GM18858 (cell line): ENCODE measurements around the gene CNGB1.
"Not testable (repeated sequence)": the region's sequence is repeated elsewhere in the genome, so short reads cannot be mapped to it uniquely, and the experiment has no call there.

Experiments used
- ATAC-seq: cut with Tn5 transposase; IDR thresholded peaks from one replicate; pipeline ENCODE4 v1.9.1; 2021; ENCODE audit not compliant: unreplicated experiment

CNGB1 gene

DNA sequence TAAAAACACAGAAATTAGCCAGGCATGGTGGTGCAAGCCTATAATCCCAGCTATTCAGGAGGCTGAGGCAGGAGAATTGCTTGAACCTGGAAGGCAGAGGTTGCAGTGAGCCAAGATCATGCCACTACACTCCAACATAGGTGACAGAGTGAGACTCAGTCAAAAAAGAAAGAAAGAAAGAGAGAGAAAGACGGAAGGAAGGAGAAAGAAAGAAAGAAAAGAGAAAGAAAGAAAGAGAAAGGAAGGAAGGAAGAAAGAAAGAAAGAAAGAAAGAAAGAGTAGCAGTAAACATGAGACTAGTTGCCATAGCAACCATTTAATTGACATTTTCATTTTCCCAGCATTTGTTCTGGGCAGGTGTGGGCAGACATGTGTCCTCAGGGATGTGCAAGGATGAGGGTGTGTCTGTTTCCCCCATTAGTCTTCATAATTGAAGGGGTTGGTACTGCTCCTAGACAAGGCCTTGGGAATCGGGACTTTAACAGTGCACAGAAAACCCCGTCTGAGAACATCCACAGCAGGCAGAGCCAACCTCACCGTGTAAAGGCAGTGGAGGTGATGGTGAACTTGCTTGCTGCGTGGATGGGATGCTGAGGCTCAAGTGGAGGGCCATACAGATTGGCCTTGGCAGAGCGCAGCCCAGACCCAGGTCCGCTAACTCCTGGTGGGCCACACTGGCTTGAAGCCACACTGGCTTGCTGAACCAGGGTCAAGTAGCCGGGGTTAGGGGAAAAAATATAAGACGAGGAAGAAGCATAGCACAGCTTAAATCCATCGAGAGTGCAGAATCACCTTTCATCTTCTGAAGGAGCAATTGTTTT is 133.4 kb downstream of the CNGB1 start:
- ATAC-seq = no peak

DNA sequence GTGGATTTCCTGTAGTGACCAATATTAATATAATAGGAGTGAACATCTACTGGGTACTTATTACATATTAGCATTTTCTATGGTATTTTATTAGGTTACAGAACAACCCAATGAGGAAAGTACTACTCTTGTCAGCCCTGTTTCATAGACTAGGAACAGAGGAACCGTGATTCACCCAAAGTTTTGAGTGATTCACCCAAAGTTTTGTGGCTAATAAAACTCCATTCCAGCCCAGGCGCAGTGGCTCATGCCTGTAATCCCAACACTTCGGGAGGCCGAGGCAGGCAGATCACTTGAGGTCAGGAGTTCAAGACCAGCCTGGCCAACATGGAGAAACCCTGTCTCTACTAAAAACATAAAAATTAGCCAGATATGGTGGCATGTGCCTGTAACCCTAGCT is 135.5 kb downstream of the CNGB1 start:
- ATAC-seq = not testable (repeated sequence)

DNA sequence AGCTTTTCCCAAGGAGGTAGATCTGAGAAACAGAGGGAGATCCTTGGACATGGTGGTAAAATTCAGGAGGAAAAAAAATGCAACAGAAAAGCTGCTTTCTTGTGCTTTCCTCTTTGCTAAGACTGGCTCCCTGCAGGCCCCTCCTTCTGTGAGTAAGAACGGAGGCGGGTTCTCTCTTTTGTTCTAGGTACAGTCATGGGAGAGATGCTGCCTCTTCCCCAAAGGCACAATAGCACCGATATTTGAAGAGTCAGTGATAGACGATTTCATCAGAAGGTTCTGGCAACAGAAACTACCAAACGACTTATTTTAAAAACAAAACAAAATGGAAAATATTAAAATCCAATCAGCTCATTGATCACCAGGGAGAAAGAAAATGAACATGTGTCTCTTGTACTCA is 136.0 kb downstream of the CNGB1 start:
- no peak for ATAC-seq
